HEK293T (cell line): ENCODE data around the gene SYNJ2.

Experiments used
- ARNT ChIP-seq: fragments of 450-650 bp; IDR thresholded peaks from 2 replicates; pipeline ENCODE4 v1.6.1; 2017; ENCODE audit warnings: mild to moderate bottlenecking
- LEF1 ChIP-seq: fragments of 450-650 bp; IDR thresholded peaks from 2 replicates; pipeline ENCODE4 v1.6.1; 2017; ENCODE audit warnings: mild to moderate bottlenecking, borderline replicate concordance
- SUZ12 ChIP-seq: fragments of 450-650 bp; IDR thresholded peaks from 2 replicates; pipeline ENCODE4 v1.6.1; 2016; ENCODE audit warnings: mild to moderate bottlenecking
- TARDBP ChIP-seq: fragments of 450-650 bp; IDR thresholded peaks from 2 replicates; pipeline ENCODE4 v1.6.1; 2016

DNA sequence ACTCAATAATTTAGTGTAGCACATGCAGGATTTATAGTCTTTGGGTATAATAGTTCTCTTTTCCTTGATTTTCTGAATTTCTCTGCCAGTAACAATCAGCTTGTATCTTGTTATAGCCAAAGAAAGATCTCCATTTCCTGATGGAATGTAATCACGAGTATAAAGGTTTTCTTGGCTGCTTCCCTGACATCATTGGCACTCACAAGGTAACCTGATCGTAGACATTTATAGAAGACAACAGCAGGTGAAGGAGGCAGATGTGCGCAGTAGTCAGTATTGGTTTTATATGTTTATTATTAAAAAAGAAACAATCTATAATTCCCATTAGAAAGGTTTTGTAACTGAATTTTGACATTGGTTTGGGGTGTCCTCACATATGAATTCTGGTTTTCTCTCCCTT lies 44.3 kb upstream of the SYNJ2 start:
- TF ChIP-seq TARDBP: no peak
- no peak for TF ChIP-seq ARNT
- no peak for TF ChIP-seq LEF1
- no peak for TF ChIP-seq SUZ12
